Spinal cord (tissue), 10 donors: ENCODE measurements around the gene OR2A12. TPM values are rescaled to one million over a fixed set of nuclear protein-coding genes. Genes with fewer than 3 reads are reported as not detected.

Experiments used
- DNase-seq, 6 donors: peaks; one replicate each; pipeline versions ENCODE4 v3.0.0 to v3.0.0-alpha.2; 2013 to 2015; ENCODE audit warnings: low spot score in 6 of 6, low read depth in 4 of 6
- H3K27ac ChIP-seq: one replicate; pipeline ENCODE4 v1.5.1; 2013; ENCODE audit warnings: low read depth, low read length, control low read depth
- H3K27me3 ChIP-seq: one replicate; pipeline ENCODE4 v1.6.1; 2013; ENCODE audit warnings: low read length; ENCODE audit not compliant: control insufficient read depth, insufficient read depth
- H3K36me3 ChIP-seq: one replicate; pipeline ENCODE4 v1.6.1; 2013; ENCODE audit warnings: low read length; ENCODE audit not compliant: control insufficient read depth, insufficient read depth
- H3K4me1 ChIP-seq: one replicate; pipeline ENCODE4 v1.6.1; 2013; ENCODE audit warnings: low read length; ENCODE audit not compliant: control insufficient read depth, insufficient read depth
- H3K4me3 ChIP-seq: one replicate; pipeline ENCODE4 v1.5.1; 2013; ENCODE audit warnings: low read depth, low read length, control low read depth
- H3K9me3 ChIP-seq: one replicate; pipeline ENCODE4 v1.6.1; 2013; ENCODE audit warnings: low read length; ENCODE audit not compliant: control insufficient read depth, insufficient read depth
- WGBS: methylation state at CpG from one replicate; pipeline ENCODE4 v1.1.5; 2013; ENCODE audit warnings: missing lambda C conversion rate; ENCODE audit not compliant: insufficient coverage; 5-methylcytosine and 5-hydroxymethylcytosine counted together
- polyA plus RNA-seq, 2 donors: library from polyadenylated mRNA; unstranded; fragments of 120-200 nt; gene quantifications; one replicate each; pipeline ENCODE4 v1.2.1, GENCODE V29; 2013; ENCODE audit not compliant: insufficient read length in 2 of 2
- small RNA-seq: library from RNA; depleted of rRNA; stranded (forward); fragments of <200 nt; gene quantifications from one replicate; pipeline ENCODE3, GENCODE V24; 2014; ENCODE audit warnings: low replicate concordance
- total RNA-seq, 2 donors: library from RNA; depleted of rRNA in 1 of 2; stranded (reverse); fragments of 120-200 nt in 1 of 2; fragments of >200 nt in 1 of 2; gene quantifications; one replicate each; pipeline versions ENCODE4 v1.2.3 to v1.2.4, GENCODE V29; 2013 to 2014
- donor health status: healthy.

The OR2A12 gene
- total and polyA plus RNA-seq, 4 donors = 0.03 TPM; not detected in 3

DNA sequence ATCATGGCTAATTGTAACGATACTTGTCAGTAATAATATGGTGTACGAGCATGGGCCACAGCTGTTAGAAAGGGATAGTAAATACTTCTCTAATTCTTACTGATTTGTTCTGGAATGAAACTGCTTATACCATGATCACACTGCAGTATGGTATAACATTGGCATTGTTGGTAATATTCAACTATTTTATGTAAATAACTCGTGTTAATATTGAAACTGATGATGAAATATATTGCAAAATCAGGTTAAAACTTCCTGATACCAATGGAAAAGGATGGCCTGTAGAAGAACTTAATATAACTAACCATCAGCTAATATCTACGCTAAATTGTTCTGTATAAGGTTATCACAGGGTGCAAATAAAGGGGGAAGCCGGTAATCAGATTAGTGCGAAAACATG is 47.2 kb downstream of the OR2A12 start:
- H3K27ac ChIP-seq = no peak overlapping the region
- H3K36me3 ChIP-seq = no peaks in the 10 kb centered on the region
- no peaks in the 10 kb centered on the region for H3K9me3 ChIP-seq
- no CpG with 5 or more reads among the region's 6 CpGs for WGBS
- no peak for DNase-seq
- no peak overlapping the region for H3K4me3 ChIP-seq
- H3K27me3 ChIP-seq = no peaks in the 10 kb centered on the region
- H3K4me1 ChIP-seq = no peaks in the 10 kb centered on the region

DNA sequence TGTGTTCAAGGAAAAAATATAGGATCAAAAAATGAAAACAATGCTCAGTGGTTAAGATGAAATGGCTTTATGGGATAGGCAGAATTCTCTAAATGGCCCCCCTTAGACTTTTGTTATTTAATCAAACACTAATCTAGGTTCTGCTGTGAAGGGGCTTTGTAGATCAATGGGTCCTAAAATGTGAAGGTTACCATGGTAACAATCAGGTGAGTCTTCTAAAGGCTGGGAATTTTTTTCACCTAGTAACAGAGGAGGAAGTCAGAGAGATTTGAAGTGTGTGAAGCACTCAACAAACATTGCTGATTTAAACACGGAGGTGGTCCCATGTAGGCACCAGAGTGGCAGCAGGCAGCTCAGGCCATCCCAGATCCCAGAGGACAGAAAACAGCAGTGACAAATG is 48.0 kb downstream of the OR2A12 start:
- H3K36me3 ChIP-seq = no peaks in the 10 kb centered on the region
- 63% methylated on average over 1 of the region's 1 CpG for WGBS
- H3K27ac ChIP-seq = no peak overlapping the region
- no peaks in the 10 kb centered on the region for H3K9me3 ChIP-seq
- no peak overlapping the region for H3K4me3 ChIP-seq
- H3K4me1 ChIP-seq = no peaks in the 10 kb centered on the region
- H3K27me3 ChIP-seq = no peaks in the 10 kb centered on the region
- peak in 1 of 6 donors; percentile 30 for DNase-seq

DNA sequence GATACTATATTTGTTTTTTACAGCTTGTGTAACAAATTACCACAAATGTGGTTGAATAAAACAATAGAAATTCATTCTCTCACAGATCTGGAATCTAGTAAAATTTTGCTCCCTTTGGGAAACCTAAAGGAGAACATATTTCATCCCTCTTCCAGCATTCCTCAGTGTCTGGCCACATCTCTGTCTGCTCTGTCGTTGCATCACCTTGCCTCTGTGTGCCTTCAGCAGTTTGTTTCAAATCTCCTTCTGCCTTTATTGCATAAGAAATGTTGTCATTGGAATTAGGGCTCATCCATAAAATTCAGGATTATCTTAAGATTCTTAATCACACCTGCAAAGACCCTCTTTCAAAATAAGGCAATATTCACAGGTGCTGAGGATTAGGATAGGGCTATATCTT is 51.4 kb downstream of the OR2A12 start:
- Histone ChIP-seq H3K9me3 (no peaks in the 10 kb centered on the region), H3K36me3 (no peaks in the 10 kb centered on the region), H3K27ac (no peak overlapping the region), H3K27me3 (no peaks in the 10 kb centered on the region), H3K4me3 (no peak overlapping the region), H3K4me1 (no peaks in the 10 kb centered on the region)
- no peak for DNase-seq
- no CpG with 5 or more reads among the region's 1 CpG for WGBS

DNA sequence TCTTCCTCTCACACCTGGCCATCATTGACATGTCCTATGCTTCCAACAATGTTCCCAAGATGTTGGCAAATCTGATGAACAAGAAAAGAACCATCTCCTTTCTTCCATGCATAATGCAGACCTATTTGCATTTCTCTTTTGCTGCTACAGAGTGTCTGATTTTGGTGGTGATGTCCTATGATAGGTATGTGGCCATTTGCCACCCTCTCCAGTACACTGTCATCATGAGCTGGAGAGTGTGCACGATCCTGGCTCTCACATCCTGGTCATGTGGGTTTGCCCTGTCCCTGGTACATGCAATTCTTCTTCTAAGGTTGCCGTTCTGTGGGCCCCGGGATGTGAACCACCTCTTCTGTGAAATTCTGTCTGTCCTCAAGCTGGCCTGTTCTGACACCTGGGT is 56.1 kb downstream of the OR2A12 start:
- Histone ChIP-seq H3K9me3 (peaks cover 2% of the 10 kb centered on the region), H3K27me3 (no peaks in the 10 kb centered on the region), H3K4me1 (no peaks in the 10 kb centered on the region), H3K27ac (no peak overlapping the region), H3K36me3 (no peaks in the 10 kb centered on the region), H3K4me3 (no peak overlapping the region)
- 93% methylated on average over 2 of the region's 3 CpGs for WGBS
- DNase-seq = no peak

DNA sequence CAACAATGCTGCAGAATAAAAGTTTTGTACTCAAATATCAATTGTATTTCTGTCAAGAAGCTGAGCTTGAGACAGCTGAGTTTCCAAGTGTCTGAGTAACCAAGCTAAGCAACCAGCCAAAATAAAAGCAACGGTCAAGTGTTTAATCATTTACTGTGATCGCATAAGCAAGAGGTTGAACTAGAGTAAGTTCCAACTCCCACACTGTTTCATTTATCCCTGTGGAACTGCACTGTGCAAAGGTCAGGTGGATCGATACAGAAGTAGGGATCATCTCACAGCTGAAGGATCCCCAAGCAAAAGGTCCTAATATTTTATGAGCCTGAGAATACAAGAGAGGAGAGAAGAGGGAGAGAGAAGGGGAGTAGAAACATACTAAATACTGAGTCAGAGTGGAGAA is 58.3 kb downstream of the OR2A12 start:
- no peak for DNase-seq
- no peak overlapping the region for H3K4me3 ChIP-seq
- no peaks in the 10 kb centered on the region for H3K36me3 ChIP-seq
- no peak overlapping the region for H3K27ac ChIP-seq
- H3K27me3 ChIP-seq = no peaks in the 10 kb centered on the region
- peaks cover 5% of the 10 kb centered on the region for H3K9me3 ChIP-seq
- WGBS = 88% methylated on average over 1 of the region's 3 CpGs
- H3K4me1 ChIP-seq = no peaks in the 10 kb centered on the region

DNA sequence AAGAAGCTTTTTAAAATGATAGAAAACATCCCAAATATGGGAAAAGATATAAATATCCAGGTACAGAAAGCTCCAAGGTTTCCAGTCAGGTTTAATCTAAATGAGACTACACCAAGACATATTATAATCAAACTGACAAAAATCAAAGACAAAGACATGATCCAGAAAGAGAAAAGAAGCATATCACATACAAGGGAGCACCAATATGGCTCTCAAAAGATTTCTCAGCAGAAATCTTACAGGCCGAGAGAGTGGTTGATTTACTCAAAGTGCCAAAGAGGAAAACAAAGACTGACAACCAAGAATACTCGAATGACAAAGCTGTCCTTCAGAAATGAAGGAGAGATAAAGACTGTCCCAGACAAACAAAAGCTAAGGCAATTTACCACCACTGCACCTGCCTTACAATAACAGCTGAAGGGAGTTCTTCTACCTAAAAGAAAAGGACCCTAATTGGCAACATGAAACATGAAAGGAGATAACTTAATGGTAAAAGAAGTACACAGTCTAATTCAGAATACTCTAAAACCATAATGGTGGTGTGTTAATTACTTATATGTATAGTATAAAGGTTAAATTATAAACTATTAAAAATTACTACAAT is 62.2 kb downstream of the OR2A12 start:
- Histone ChIP-seq H3K27ac (no peak overlapping the region), H3K4me1 (no peaks in the 10 kb centered on the region), H3K9me3 (peaks cover 5% of the 10 kb centered on the region), H3K4me3 (no peak overlapping the region), H3K27me3 (no peaks in the 10 kb centered on the region), H3K36me3 (no peaks in the 10 kb centered on the region)
- no CpG with 5 or more reads among the region's 2 CpGs for WGBS
- DNase-seq = no peak

Small RNA genes lying within 50 kb of the gene (small RNA-seq; reads per million reads assigned to genes)
- gene OR2A41P = not detected

Other genes starting within 250 kb of the OR2A12 start
- gene TCAF1, start 184.1 kb upstream of the OR2A12 start, total RNA-seq = 100 to 1,000 TPM; 108 to 122 TPM
- 100 to 1,000 TPM; 120 to 156 TPM for gene TCAF1, start 184.1 kb upstream of the OR2A12 start, polyA plus RNA-seq
- gene OR2F2, start 151.0 kb upstream of the OR2A12 start, total RNA-seq = not detected
- gene OR2F2, start 151.0 kb upstream of the OR2A12 start, polyA plus RNA-seq = not detected
- gene OR2F1, start 131.4 kb upstream of the OR2A12 start, total RNA-seq = not detected
- under 1 TPM in 1 of 2 donors, not detected in 1; 0.42 TPM for gene OR2F1, start 131.4 kb upstream of the OR2A12 start, polyA plus RNA-seq
- gene OR6B1, start 86.0 kb upstream of the OR2A12 start, total RNA-seq = not detected
- gene OR6B1, start 86.0 kb upstream of the OR2A12 start, polyA plus RNA-seq = under 1 TPM in 1 of 2 donors, not detected in 1; 0.03 TPM
- gene OR2A5, start 37.3 kb upstream of the OR2A12 start, total RNA-seq = under 1 TPM in 1 of 2 donors, not detected in 1; under 0.01 TPM
- gene OR2A5, start 37.3 kb upstream of the OR2A12 start, polyA plus RNA-seq = under 1 TPM in 1 of 2 donors, not detected in 1; 0.30 TPM
- not detected for gene OR2A25, start 16.5 kb upstream of the OR2A12 start, total RNA-seq
- gene OR2A25, start 16.5 kb upstream of the OR2A12 start, polyA plus RNA-seq = under 1 TPM in 1 of 2 donors, not detected in 1; 0.11 TPM
- not detected for gene OR2A2, start 23.3 kb downstream of the OR2A12 start, total RNA-seq
- not detected for gene OR2A2, start 23.3 kb downstream of the OR2A12 start, polyA plus RNA-seq
- not detected for gene OR2A14, start 36.9 kb downstream of the OR2A12 start, total RNA-seq
- not detected for gene OR2A14, start 36.9 kb downstream of the OR2A12 start, polyA plus RNA-seq
- gene CTAGE4, start 97.2 kb downstream of the OR2A12 start, total RNA-seq = 1 to 10 TPM in 1 of 2 donors, under 1 TPM in 1; 0.33 to 1.6 TPM
- gene CTAGE4, start 97.2 kb downstream of the OR2A12 start, polyA plus RNA-seq = under 1 TPM in 1 of 2 donors, not detected in 1; 0.50 TPM
- gene ARHGEF35, start 109.6 kb downstream of the OR2A12 start, total RNA-seq = 1 to 10 TPM; 2.0 to 2.6 TPM
- 1 to 10 TPM in 1 of 2 donors, under 1 TPM in 1; 0.89 to 1.2 TPM for gene ARHGEF35, start 109.6 kb downstream of the OR2A12 start, polyA plus RNA-seq
- under 1 TPM; 0.06 to 0.10 TPM for gene OR2A42, start 153.3 kb downstream of the OR2A12 start, total RNA-seq
- under 1 TPM; 0.11 to 0.45 TPM for gene OR2A42, start 153.3 kb downstream of the OR2A12 start, polyA plus RNA-seq
- 1 to 10 TPM; 1.5 to 2.2 TPM for gene OR2A7, start 178.5 kb downstream of the OR2A12 start, total RNA-seq
- 1 to 10 TPM in 1 of 2 donors, under 1 TPM in 1; 0.25 to 1.7 TPM for gene OR2A7, start 178.5 kb downstream of the OR2A12 start, polyA plus RNA-seq
- gene CTAGE8, start 183.0 kb downstream of the OR2A12 start, total RNA-seq = 1 to 10 TPM in 1 of 2 donors, under 1 TPM in 1; 0.20 to 2.6 TPM
- gene CTAGE8, start 183.0 kb downstream of the OR2A12 start, polyA plus RNA-seq = under 1 TPM; 0.30 to 0.47 TPM
- gene OR2A1, start 226.1 kb downstream of the OR2A12 start, total RNA-seq = under 1 TPM; 0.10 to 0.50 TPM
- gene OR2A1, start 226.1 kb downstream of the OR2A12 start, polyA plus RNA-seq = under 1 TPM; 0.13 to 0.29 TPM